GM18511 (cell line): Measurements from ENCODE around the gene LYRM9.
"Not testable (repeated sequence)": the region's sequence is repeated elsewhere in the genome, so short reads cannot be mapped to it uniquely, and the experiment has no call there.

Experiments
- ATAC-seq: cut with Tn5 transposase; IDR thresholded peaks from one replicate; pipeline ENCODE4 v1.9.1; 2021; ENCODE audit warnings: mild to moderate bottlenecking, moderate library complexity; ENCODE audit not compliant: unreplicated experiment

LYRM9 gene

GRCh38 chr17:27845264-27846041 lies 47.7 kb downstream of the LYRM9 start:
- no peak for ATAC-seq

GRCh38 chr17:27840688-27841087 lies 52.5 kb downstream of the LYRM9 start:
- ATAC-seq: no peak

- ATAC-seq: not testable (repeated sequence)
Observed at GRCh38 chr17:27840406-27840678, 52.8 kb downstream of the LYRM9 start.

GRCh38 chr17:27839571-27840405 lies 53.4 kb downstream of the LYRM9 start:
- not testable (repeated sequence) for ATAC-seq

GRCh38 chr17:27838607-27839006 lies 54.6 kb downstream of the LYRM9 start:
- not testable (repeated sequence) for ATAC-seq

- ATAC-seq: not testable (repeated sequence)
Observed at GRCh38 chr17:27837769-27838168, 55.4 kb downstream of the LYRM9 start.

- ATAC-seq: no peak
Observed at GRCh38 chr17:27836651-27837050, 56.5 kb downstream of the LYRM9 start.

- no peak for ATAC-seq
Observed at GRCh38 chr17:27834571-27834970, 58.6 kb downstream of the LYRM9 start.

GRCh38 chr17:27832831-27833230 lies 60.3 kb downstream of the LYRM9 start:
- ATAC-seq: no peak

- not testable (repeated sequence) for ATAC-seq
Observed at GRCh38 chr17:27829888-27830287, 63.3 kb downstream of the LYRM9 start.

- not testable (repeated sequence) for ATAC-seq
Observed at GRCh38 chr17:27829143-27829711, 63.9 kb downstream of the LYRM9 start.
